AG10803 (cell line): ENCODE data around the gene PPFIBP2.

Experiments
- DNase-seq: peaks from one replicate; pipeline ENCODE4 v3.0.0; 2010; ENCODE audit warnings: low read depth
- H3K4me3 ChIP-seq: 2 replicates; pipeline ENCODE4 v1.5.1; 2011; ENCODE audit warnings: mild to moderate bottlenecking, low read length, control low read depth
- CTCF ChIP-seq: conservative IDR thresholded peaks from 2 replicates; pipeline ENCODE4 v1.5.1; 2011; ENCODE audit warnings: mild to moderate bottlenecking, low read length, control low read depth, inconsistent platforms

Gene PPFIBP2

GRCh38 chr11:7490054-7490453 is 23.7 kb upstream of the PPFIBP2 start:
- peak; percentile 80 for DNase-seq
- TF ChIP-seq CTCF: no peak
- H3K4me3 ChIP-seq: no peak overlapping the region

- H3K4me3 ChIP-seq: no peak overlapping the region
- peak; percentile 40 for TF ChIP-seq CTCF
- peak; percentile 40 for DNase-seq
Observed at GRCh38 chr11:7490535-7490934, 23.3 kb upstream of the PPFIBP2 start.

GRCh38 chr11:7492253-7492652 is 21.5 kb upstream of the PPFIBP2 start:
- no peak for DNase-seq
- H3K4me3 ChIP-seq: no peak overlapping the region
- TF ChIP-seq CTCF: no peak

GRCh38 chr11:7493670-7494069 is 20.1 kb upstream of the PPFIBP2 start:
- H3K4me3 ChIP-seq: no peak overlapping the region
- no peak for TF ChIP-seq CTCF
- DNase-seq: no peak

GRCh38 chr11:7494086-7494745 is 19.6 kb upstream of the PPFIBP2 start:
- no peak for TF ChIP-seq CTCF
- H3K4me3 ChIP-seq: no peak overlapping the region
- DNase-seq: no peak

GRCh38 chr11:7495882-7496551 is 17.8 kb upstream of the PPFIBP2 start:
- TF ChIP-seq CTCF: no peak
- H3K4me3 ChIP-seq: no peak overlapping the region
- DNase-seq: no peak

- no peak overlapping the region for H3K4me3 ChIP-seq
- TF ChIP-seq CTCF: no peak
- DNase-seq: no peak
Observed at GRCh38 chr11:7498193-7498592, 15.6 kb upstream of the PPFIBP2 start.
